OCI-LY3 (cell line): ENCODE results near the gene CARD9.

Experiments used
- CTCF ChIP-seq: fragments of 200-600, 300-600 bp; sonication (generic); IDR thresholded peaks from 2 replicates; pipeline ENCODE4 v1.5.1; 2014; ENCODE audit warnings: antibody characterized with exemption, low read length, low read depth
- EZH2phosphoT487 ChIP-seq: fragments of 200-600 bp; shearing (Covaris generic); IDR thresholded peaks from 2 replicates; pipeline ENCODE4 v1.6.1; 2018; ENCODE audit warnings: antibody characterized with exemption, mixed run types, low read depth

DNA sequence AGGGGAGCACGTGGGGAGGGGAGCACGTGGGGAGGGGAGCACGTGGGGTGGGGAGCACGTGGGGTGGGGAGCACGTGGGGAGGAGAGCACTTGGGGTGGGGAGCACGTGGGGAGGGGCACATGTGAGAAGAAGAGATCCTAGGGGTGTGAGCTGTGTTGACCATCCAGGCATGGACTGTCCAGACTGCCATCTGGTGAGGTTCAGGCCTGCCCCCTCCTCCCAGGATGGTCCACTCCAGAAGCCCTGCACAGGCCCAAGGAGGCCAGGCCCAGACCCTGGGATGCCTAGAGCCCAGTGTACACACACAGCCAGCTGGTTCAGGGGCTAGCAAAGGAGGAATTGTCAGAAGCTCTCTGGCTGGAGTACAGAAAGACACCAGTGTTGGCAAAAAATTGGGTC, 24.2 kb upstream of the CARD9 start:
- TF ChIP-seq CTCF: no peak
- no peak for TF ChIP-seq EZH2phosphoT487
